TTC549 (cell line): Measurements from ENCODE around the gene KLF9.

ENCODE experiments used
- FAIRE-seq: peaks from 2 replicates; lab custom pipeline; 2012; peaks lifted over from hg19 to GRCh38; lab: Jason Lieb, UNC

Gene KLF9

DNA sequence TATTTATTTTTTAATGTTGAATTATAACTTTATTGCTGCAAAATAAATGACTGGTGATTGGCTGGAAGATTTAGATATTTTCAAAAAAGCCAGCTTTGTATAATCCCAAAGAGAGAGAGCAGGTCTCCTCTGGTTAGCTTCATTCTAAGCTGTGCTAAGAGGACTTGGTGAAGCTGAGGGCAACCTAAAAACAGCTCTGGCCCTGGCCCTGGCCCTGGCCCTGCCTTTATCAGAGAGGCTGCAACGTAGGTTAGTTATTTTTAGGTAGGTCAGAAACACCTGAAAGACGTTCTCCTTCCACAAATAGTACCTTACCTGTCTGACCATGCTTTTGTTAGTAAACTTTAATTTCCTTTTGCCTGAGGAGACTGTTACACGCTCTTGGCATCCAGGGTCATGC lies 58.7 kb downstream of the KLF9 start:
- no peak for FAIRE-seq

DNA sequence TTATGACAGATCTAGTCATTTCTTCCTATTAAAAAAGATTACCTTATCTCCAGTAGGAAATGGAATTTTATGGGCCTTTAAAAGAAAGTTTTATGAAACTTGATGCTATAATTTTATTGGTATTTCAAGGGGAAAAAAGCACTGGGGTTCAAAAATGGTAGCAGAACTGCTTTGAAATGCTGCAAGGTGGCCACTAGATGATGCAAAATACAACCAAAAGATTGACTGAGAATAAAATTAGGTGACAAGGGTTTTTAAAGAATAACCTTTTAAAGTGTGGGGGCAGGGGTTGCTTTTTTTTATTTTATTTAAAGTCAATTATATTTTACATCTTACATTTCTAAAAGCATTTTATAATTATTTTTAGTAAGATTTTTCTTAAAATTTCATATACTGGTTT lies 61.7 kb downstream of the KLF9 start:
- peak; percentile 57 for FAIRE-seq

DNA sequence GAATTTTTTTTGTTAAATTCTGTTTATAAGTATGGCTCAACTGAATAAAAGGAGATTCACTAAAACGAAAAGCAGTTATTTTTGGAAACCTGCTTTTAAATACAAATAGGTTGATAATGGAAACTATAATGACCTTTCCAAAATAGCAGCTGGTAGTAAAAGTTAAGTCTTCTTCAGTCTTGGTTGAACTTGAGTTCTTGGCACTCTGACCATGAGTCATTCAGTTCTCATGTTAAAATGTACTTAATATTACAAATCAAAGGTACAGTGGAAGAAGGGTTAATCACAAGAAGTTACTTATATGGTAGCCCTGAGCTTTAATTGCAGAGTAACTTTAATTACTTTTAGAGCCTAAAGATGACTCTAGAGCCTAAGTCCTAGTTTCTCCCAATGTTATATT lies 62.1 kb downstream of the KLF9 start:
- FAIRE-seq = no peak

DNA sequence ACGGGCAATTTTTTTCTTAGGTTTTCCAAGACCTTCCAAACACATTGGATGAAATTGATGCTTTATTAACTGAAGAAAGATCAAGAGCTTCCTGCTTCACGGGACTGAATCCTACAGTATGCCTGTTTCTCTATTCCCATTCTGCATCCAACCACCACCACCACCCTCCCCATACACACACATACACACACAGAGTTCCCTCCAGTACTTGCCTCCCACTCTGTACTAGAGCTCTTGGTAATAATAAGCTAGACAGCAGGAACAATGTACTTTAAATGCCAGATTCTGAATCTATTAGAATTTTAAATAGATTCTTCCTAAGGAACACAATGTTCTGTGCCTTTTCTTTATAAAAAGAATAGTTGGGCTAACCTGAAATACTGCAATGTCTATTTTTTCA lies 67.4 kb downstream of the KLF9 start:
- no peak for FAIRE-seq

DNA sequence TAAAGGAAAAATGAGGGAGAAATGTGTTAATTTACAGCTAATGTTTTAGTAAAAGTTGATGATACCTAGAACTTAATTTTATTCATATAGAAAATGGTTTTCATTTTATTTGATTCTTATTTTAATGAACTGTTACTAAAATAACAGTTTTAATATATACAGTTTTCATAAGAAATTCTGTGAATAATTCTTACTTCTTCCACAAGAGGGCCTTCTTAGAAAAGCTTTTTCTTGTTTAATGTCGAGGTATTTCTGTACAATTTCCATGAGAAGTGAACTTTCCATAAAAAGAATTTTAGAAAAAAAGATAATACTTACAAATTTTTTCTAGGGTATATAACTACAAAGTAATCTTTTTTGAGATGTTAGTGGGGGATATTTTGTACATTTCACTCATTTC lies 73.9 kb downstream of the KLF9 start:
- peak; percentile 96 for FAIRE-seq
